Heart right ventricle (tissue), 16 donors: ENCODE measurements around the gene GRK5. TPM values are rescaled to one million over a fixed set of nuclear protein-coding genes. Genes with fewer than 3 reads are reported as not detected.
A peak's percentile ranks its signal among the peaks of the same experiment; 100 is the strongest.

Experiments used
- ATAC-seq, 8 donors: fragments of 200-7000 bp; cut with Tn5 transposase; one replicate each; pipeline ENCODE4 v1.9.1; 2020; ENCODE audit warnings: mild to moderate bottlenecking in 8 of 8, moderate library complexity in 8 of 8, moderate number of reproducible peaks in 1 of 8
- DNase-seq, 2 donors: peaks; one replicate each; pipeline ENCODE4 v3.0.0-alpha.2; 2020
- H3K27ac ChIP-seq, 10 donors: fragments of 200-600 bp; sonication (generic) in 2 of 10; one replicate each; pipeline versions ENCODE4 v1.5.0 to v1.8.0; 2020 to 2022; ENCODE audit warnings: mild to moderate bottlenecking in 3 of 10
- H3K27me3 ChIP-seq, 7 donors: fragments of 200-600 bp; one replicate each; pipeline ENCODE4 v1.8.0; 2021 to 2022; ENCODE audit warnings: mild to moderate bottlenecking in 2 of 7
- H3K36me3 ChIP-seq, 9 donors: fragments of 200-600 bp; sonication (generic) in 1 of 9; one replicate each; pipeline versions ENCODE4 v1.5.0 to v1.8.0; 2020 to 2022; ENCODE audit warnings: mild to moderate bottlenecking in 2 of 9
- H3K4me1 ChIP-seq, 9 donors: fragments of 200-600 bp; sonication (generic) in 1 of 9; one replicate each; pipeline versions ENCODE4 v1.5.0 to v1.8.0; 2020 to 2022; ENCODE audit warnings: mild to moderate bottlenecking in 4 of 9
- H3K4me3 ChIP-seq, 10 donors: fragments of 200-600 bp; sonication (generic) in 2 of 10; one replicate each; pipeline versions ENCODE4 v1.5.0 to v1.8.0; 2020 to 2022; ENCODE audit warnings: mild to moderate bottlenecking in 7 of 10, moderate library complexity in 2 of 10
- H3K9me3 ChIP-seq, 11 donors: fragments of 200-600 bp in 10 of 11; sonication (generic) in 2 of 11; one replicate each; pipeline versions ENCODE4 v1.5.0 to v1.8.0; 2013 to 2022; ENCODE audit warnings: mild to moderate bottlenecking in 2 of 11, control low read depth in 1 of 11, moderate library complexity in 1 of 11
- CTCF ChIP-seq, 9 donors: fragments of 200-600 bp; sonication (generic) in 2 of 9; IDR thresholded peaks; one replicate each; pipeline versions ENCODE4 v1.5.0 to v1.8.0; 2021 to 2022; ENCODE audit warnings: antibody characterized with exemption in 9 of 9, mild to moderate bottlenecking in 5 of 9, moderate library complexity in 1 of 9
- WGBS, 2 donors: extraction: QIAGEN DNeasy Blood & Tissue Kit; methylation state at CpG; one replicate each; pipeline ENCODE4 v1.1.7; 2013; ENCODE audit warnings: inconsistent platforms in 1 of 2; 5-methylcytosine and 5-hydroxymethylcytosine counted together
- intact Hi-C, 10 donors: fragments of 100-400 bp; cut with DNase I; formaldehyde crosslinking; loops; one replicate each; pipeline versions ENCODE4 v1.11.1 to v1.14.2; 2022
- polyA plus RNA-seq, 2 donors: library from polyadenylated mRNA; stranded (reverse); fragments of 200-250 nt; gene quantifications; one replicate each; pipeline ENCODE4 v1.2.3, GENCODE V29; 2013
- total RNA-seq, 10 donors: library from RNA; stranded (reverse); fragmentation: NEBNext Ultra II Directional in 3 of 10; extraction: Animal tissue kit (Norgen Biotek cat#: 25700) in 3 of 10; gene quantifications; one replicate each; pipeline versions ENCODE4 v1.2.1 to v1.2.4, GENCODE V29; 2021 to 2023
- donor health status: Arrhythmogenic right ventricular cardiomyopathy.
- donor health status: ischemic (EF 13 %, LVEDD 7.1; RV severe dilation, severe dysfunction).
- donor health status: healthy with polysubstance abuse.
- donor health status: DM: no; HTN: yes; CAD: no.
- donor health status: DM: no; HTN: no; CAD: no.
- donor health status: ischemic (EF 25% LVEDD 6.9; RV normal size, moderate dysfunction).
- donor health status: ischemic (EF 25% LVEDD 5.7; RV mildly dilated, moderate dysfunction).
- donor health status: healthy.
- donor health status: DM: yes; HTN: yes; CAD: no.
- donor health status: Ischemic cardiomyopathy.
- donor health status: ischemic (EF 35%, LVEDD 5.7; RV mildly dilated, moderate dysfunction).
- donor health status: nonischemic (EF 11% LVEDD 7.7; RV severe dilation, severe dysfunction).
- donor health status: DM: yes; HTN: yes; CAD: no.
- donor health status: PGD.
- donor health status: ischemic (EF 29% LVEDD 5.4; RV normal size, mild dysfunction).
- donor health status: nonischemic (EF 23%, LVEDD 6.1; RV moderate dilation, normal function).

Gene GRK5
- total and polyA plus RNA-seq, 12 donors, result 11.8 to 80.5 (median 26.6) TPM

GRCh38 chr10:119413093-119413453 is 205.7 kb downstream of the GRK5 start:
- Histone ChIP-seq H3K36me3 (no peaks in the 10 kb centered on the region), H3K27ac (peak overlapping the region; percentile 17 to 92 (median 83)), H3K4me1 (peaks cover 26 to 95% (median 70%) of the 10 kb centered on the region in 9 donors), H3K9me3 (no peaks in the 10 kb centered on the region), H3K4me3 (no peak overlapping the region), H3K27me3 (no peaks in the 10 kb centered on the region)
- intact Hi-C loops, result loop anchor here in 5 of 10 donors (5.0 to 10.0 kb wide), 4 partner anchors 41 to 208 kb away; partner anchors contain the start of gene GRK5 (in 1 of the 5)
- WGBS, 2 donors, result 71 to 74% methylated on average over 9 of the region's 9 CpGs
- DNase-seq, result no peak
- TF ChIP-seq CTCF (IDR thresholded peaks at IDR 0.05), result no peak
- no peak for ATAC-seq

DNA sequence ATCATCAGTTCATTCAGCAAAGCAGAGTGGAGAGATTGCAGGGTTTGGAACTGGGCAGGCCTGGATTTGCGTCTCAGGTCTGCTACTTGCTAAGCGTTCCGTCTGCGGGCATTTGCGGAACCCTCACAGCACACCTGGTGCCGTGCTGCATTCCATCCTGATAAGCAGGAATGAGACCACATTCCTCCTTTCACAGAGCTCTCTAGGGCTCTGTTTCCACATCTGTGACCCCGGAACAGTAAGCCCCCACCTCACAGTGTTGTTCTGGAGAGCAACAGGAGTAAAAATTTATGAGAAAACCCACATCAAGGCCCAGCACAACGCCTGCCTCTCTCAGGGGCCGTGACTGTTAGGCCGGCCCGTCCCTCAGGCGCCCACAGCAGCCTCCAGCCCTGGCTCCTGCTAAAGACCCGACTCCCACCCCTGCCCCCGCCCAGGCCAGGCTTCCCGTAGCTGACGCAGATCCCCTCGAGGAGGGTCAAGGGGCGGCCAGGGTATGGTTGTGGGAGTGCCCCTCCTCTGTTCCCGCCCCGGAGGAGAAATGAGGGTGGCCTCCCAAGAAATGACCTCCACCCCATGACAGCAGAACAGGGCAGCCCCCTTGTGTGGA is 206.2 kb downstream of the GRK5 start:
- 76 to 80% methylated on average over 20 of the region's 20 CpGs for WGBS, 2 donors
- ATAC-seq (peak in 6 of 8 donors; percentile 5 to 46 (median 12)), DNase-seq (peak; percentile 66 to 67)
- H3K9me3 ChIP-seq, result no peaks in the 10 kb centered on the region
- H3K4me1 ChIP-seq, result peaks cover 24 to 91% (median 74%) of the 10 kb centered on the region in 9 donors
- H3K36me3 ChIP-seq, result no peaks in the 10 kb centered on the region
- no peak for TF ChIP-seq CTCF (IDR thresholded peaks at IDR 0.05)
- intact Hi-C loops, result loop anchor here in 5 of 10 donors (5.0 to 10.0 kb wide), 4 partner anchors 41 to 209 kb away; partner anchors contain the start of gene GRK5 (in 1 of the 5)
- H3K27ac ChIP-seq, result peak overlapping the region; percentile 8 to 92 (median 83)
- no peaks in the 10 kb centered on the region for H3K27me3 ChIP-seq
- H3K4me3 ChIP-seq, result no peak overlapping the region

GRCh38 chr10:119414081-119414611 is 206.8 kb downstream of the GRK5 start:
- WGBS, 2 donors, result 63 to 66% methylated on average over 10 of the region's 10 CpGs
- DNase-seq (peak in 1 of 2 donors; percentile 57), ATAC-seq (peak in 6 of 8 donors; percentile 2 to 24 (median 10))
- intact Hi-C loops, result loop anchor here in 5 of 10 donors (5.0 to 10.0 kb wide), 4 partner anchors 42 to 209 kb away; partner anchors contain the start of gene GRK5 (in 1 of the 5)
- Histone ChIP-seq H3K36me3 (peaks cover 0 to 3% (median 0%) of the 10 kb centered on the region in 9 donors), H3K4me1 (peaks cover 23 to 86% (median 69%) of the 10 kb centered on the region in 9 donors), H3K27me3 (no peaks in the 10 kb centered on the region), H3K9me3 (no peaks in the 10 kb centered on the region), H3K27ac (peak overlapping the region; percentile 8 to 92 (median 83)), H3K4me3 (no peak overlapping the region)
- no peak for TF ChIP-seq CTCF (IDR thresholded peaks at IDR 0.05)

GRCh38 chr10:119415121-119415520 is 207.8 kb downstream of the GRK5 start:
- ATAC-seq, result no peak
- WGBS, 2 donors, result 87 to 89% methylated on average over 6 of the region's 6 CpGs
- intact Hi-C loops, result loop anchor here in 4 of 10 donors (5.0 to 10.0 kb wide), 4 partner anchors 130 to 210 kb away; partner anchors contain the start of gene GRK5 (in 2 of the 4)
- Histone ChIP-seq H3K27ac (peak overlapping the region in 9 of 10 donors; percentile 20 to 92 (median 83)), H3K4me1 (peaks cover 21 to 77% (median 66%) of the 10 kb centered on the region in 9 donors), H3K36me3 (peaks cover 0 to 6% (median 0%) of the 10 kb centered on the region in 9 donors), H3K9me3 (no peaks in the 10 kb centered on the region), H3K27me3 (no peaks in the 10 kb centered on the region), H3K4me3 (no peak overlapping the region)
- TF ChIP-seq CTCF (IDR thresholded peaks at IDR 0.05), result no peak
- no peak for DNase-seq
